ENCODE results near the gene RASSF8. TPM values are rescaled to one million over a fixed set of nuclear protein-coding genes. Genes with fewer than 3 reads are reported as not detected.

The RASSF8 gene
- total and polyA plus RNA-seq, 2 donors (not counting 3 experiments of a cell fraction or from before 2014, with no cell fraction given), result 11.1 to 59.3 TPM

DNA sequence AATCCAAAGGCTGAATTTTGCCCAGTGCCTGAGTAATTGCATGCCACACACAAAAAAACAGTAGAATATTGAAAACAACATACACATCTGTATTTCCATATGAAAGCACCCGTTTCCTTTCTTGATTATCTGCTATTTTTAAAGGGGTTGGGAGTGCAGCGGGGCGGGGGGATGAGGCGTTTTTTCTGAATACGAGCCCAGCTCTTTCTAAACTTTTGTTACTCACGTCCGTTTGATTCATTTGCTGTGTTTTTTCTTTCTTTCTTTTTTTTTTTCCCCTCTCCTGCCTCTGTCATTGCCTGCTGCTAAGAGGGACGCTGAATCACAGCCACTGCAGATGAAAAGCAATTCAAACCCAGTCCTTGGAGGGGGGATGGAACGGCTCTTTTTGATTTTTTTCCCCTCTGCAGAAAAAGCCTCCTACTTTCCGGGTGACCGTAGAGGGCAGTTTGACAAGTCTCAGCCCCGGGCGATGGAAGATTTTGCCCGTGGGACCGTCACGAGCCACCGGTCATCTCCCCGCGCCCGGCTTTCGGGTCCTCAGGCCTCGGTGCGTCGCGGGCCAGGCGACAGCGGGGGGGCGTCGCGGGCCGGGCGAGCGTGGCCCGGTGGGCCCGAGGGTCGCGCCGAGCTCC, 572 bp upstream of the RASSF8 start:
- Histone ChIP-seq H3K4me1 (ENCODE audit: control insufficient read depth, extremely low read depth, insufficient read depth, low read length) (peaks cover 20% of the 10 kb centered on the region), H4K20me1 (replicated peaks; ENCODE audit: control insufficient read depth, extremely low read depth, insufficient read depth, low read length) (peaks cover 6% of the 10 kb centered on the region), H3K4me3 (replicated peaks in 1 of 3; ENCODE audit: insufficient read depth in 1 of 3, low read depth in 1 of 3, low read length in 3 of 3) (peak overlapping the region; percentile 28 to 95 (median 84)), H3K9me1 (replicated peaks; ENCODE audit: control insufficient read depth, extremely low read depth, insufficient read depth, low read length) (no peaks in the 10 kb centered on the region), H3K9ac (replicated peaks; ENCODE audit: extremely low read depth, insufficient read depth, low read length) (peak overlapping the region; percentile 97), H2AFZ (ENCODE audit: low read depth, low read length) (peak overlapping the region; percentile 38), H3K27ac (ENCODE audit: insufficient read depth, low read depth, low read length) (peak overlapping the region; percentile 95), H3K27me3 (ENCODE audit: control insufficient read depth in 2 of 2, insufficient read depth in 2 of 2, low read length in 2 of 2) (no peaks in the 10 kb centered on the region), H3K4me2 (ENCODE audit: insufficient read depth, low read length) (peak overlapping the region; percentile 88), H3K9me3 (replicated peaks; ENCODE audit: control insufficient read depth, insufficient read depth, low read length) (no peaks in the 10 kb centered on the region), H3K36me3 (ENCODE audit: control insufficient read depth in 2 of 2, extremely low read depth in 1 of 2, insufficient read depth in 2 of 2, low read length in 2 of 2) (no peaks in the 10 kb centered on the region), H3K79me2 (ENCODE audit: control insufficient read depth, insufficient read depth, low read length) (peaks cover 39% of the 10 kb centered on the region)
- intact Hi-C loops (cut with micrococcal nuclease) (loop anchor here (1.0 to 10.0 kb wide), 11 partner anchors 31 to 516 kb away; no protein-coding TSS in a partner anchor), dilution Hi-C loops (cut with MboI; ENCODE audit: extremely low pct_ligation_motif_present, low sequenced_read_pairs) (no loop called here)
- FAIRE-seq, result peak; percentile 86
- ChIA-PET CTCF (interaction anchor here (0.9 to 4.8 kb wide), 15 partner anchors 10 to 522 kb away, joined by 3 to 52 read pairs (median 9); no protein-coding TSS in a partner anchor), POLR2A (interaction anchor here (0.6 to 0.9 kb wide), 6 partner anchors 11 to 677 kb away, joined by 3 to 8 read pairs (median 3); no protein-coding TSS in a partner anchor)
- TF ChIP-seq GATA2 (IDR thresholded peaks at IDR 0.05; ENCODE audit: insufficient read depth, insufficient read length, low read depth, low read length) (peak; percentile 66), FOS (IDR thresholded peaks at IDR 0.05; ENCODE audit: borderline replicate concordance, insufficient read depth, low read length) (peak; percentile 92), EZH2 (IDR thresholded peaks at IDR 0.05; ENCODE audit: borderline replicate concordance, low read depth, low read length, severe bottlenecking) (no peak), POLR2A (IDR thresholded peaks at IDR 0.05; ENCODE audit: low read depth, low read length) (peak; percentile 19), MYC (IDR thresholded peaks at IDR 0.05; ENCODE audit: low read depth, low read length) (no peak), POLR2AphosphoS5 (IDR thresholded peaks at IDR 0.05; ENCODE audit: insufficient read depth, low read depth, low read length) (no peak), JUN (IDR thresholded peaks at IDR 0.05; ENCODE audit: borderline replicate concordance, insufficient read depth, insufficient read length, low read depth) (no peak)
- TF ChIP-seq, protein P1, sequence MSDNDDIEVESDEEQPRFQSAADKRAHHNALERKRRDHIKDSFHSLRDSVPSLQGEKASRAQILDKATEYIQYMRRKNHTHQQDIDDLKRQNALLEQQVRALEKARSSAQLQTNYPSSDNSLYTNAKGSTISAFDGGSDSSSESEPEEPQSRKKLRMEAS (IDR thresholded peaks at IDR 0.05; ENCODE audit: insufficient read depth, insufficient read length), result peak; percentile 17
- TF ChIP-seq, protein P2, sequence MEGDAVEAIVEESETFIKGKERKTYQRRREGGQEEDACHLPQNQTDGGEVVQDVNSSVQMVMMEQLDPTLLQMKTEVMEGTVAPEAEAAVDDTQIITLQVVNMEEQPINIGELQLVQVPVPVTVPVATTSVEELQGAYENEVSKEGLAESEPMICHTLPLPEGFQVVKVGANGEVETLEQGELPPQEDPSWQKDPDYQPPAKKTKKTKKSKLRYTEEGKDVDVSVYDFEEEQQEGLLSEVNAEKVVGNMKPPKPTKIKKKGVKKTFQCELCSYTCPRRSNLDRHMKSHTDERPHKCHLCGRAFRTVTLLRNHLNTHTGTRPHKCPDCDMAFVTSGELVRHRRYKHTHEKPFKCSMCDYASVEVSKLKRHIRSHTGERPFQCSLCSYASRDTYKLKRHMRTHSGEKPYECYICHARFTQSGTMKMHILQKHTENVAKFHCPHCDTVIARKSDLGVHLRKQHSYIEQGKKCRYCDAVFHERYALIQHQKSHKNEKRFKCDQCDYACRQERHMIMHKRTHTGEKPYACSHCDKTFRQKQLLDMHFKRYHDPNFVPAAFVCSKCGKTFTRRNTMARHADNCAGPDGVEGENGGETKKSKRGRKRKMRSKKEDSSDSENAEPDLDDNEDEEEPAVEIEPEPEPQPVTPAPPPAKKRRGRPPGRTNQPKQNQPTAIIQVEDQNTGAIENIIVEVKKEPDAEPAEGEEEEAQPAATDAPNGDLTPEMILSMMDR (IDR thresholded peaks at IDR 0.05; ENCODE audit: extremely low read depth in 1 of 2, insufficient read depth in 1 of 2, low read depth in 1 of 2, low read length in 2 of 2), result no peak
- DNase-seq (ENCODE audit: low read depth, low spot score), result peak; percentile 93
- BruUV-seq (replicated peaks), result TSS peak; percentile 55

Measured in endothelial cell of umbilical vein (primary cell).